AG08395 (cell line): ENCODE results near the gene TCP11.

Experiments used
- DNase-seq: peaks from one replicate; pipeline ENCODE4 v3.0.0; 2012; ENCODE audit warnings: mixed read lengths, low spot score

TCP11 gene

GRCh38 chr6:35141007-35141655 lies at the start of gene TCP11:
TSS of gene TCP11 (minus strand) at chr6:35141339. CDS start at chr6:35140870, 469 bp downstream.
- no peak for DNase-seq

- DNase-seq: no peak
Observed at GRCh38 chr6:35190306-35190705, 49.2 kb upstream of the TCP11 start.

- no peak for DNase-seq
Observed at GRCh38 chr6:35188886-35189285, 47.7 kb upstream of the TCP11 start.

- no peak for DNase-seq
Observed at GRCh38 chr6:35186571-35186970, 45.4 kb upstream of the TCP11 start.

GRCh38 chr6:35185971-35186370 lies 44.8 kb upstream of the TCP11 start:
- no peak for DNase-seq

- DNase-seq: peak; percentile 48
Observed at GRCh38 chr6:35185302-35185681, 44.2 kb upstream of the TCP11 start.

- no peak for DNase-seq
Observed at GRCh38 chr6:35184580-35185301, 43.6 kb upstream of the TCP11 start.

- no peak for DNase-seq
Observed at GRCh38 chr6:35183935-35184334, 42.8 kb upstream of the TCP11 start.

GRCh38 chr6:35183281-35183680 lies 42.1 kb upstream of the TCP11 start:
- no peak for DNase-seq

GRCh38 chr6:35181933-35182612 lies 40.9 kb upstream of the TCP11 start:
- DNase-seq: peak; percentile 77

- peak; percentile 62 for DNase-seq
Observed at GRCh38 chr6:35181308-35181932, 40.3 kb upstream of the TCP11 start.

GRCh38 chr6:35179901-35180535 lies 38.9 kb upstream of the TCP11 start:
- DNase-seq: no peak

GRCh38 chr6:35178932-35179832 lies 38.0 kb upstream of the TCP11 start:
- no peak for DNase-seq

- DNase-seq: no peak
Observed at GRCh38 chr6:35178012-35178411, 36.9 kb upstream of the TCP11 start.

- DNase-seq: no peak
Observed at GRCh38 chr6:35177596-35177995, 36.5 kb upstream of the TCP11 start.

- no peak for DNase-seq
Observed at GRCh38 chr6:35177157-35177556, 36.0 kb upstream of the TCP11 start.

GRCh38 chr6:35176301-35177024 lies 35.3 kb upstream of the TCP11 start:
- no peak for DNase-seq

- no peak for DNase-seq
Observed at GRCh38 chr6:35174501-35174900, 33.4 kb upstream of the TCP11 start.

GRCh38 chr6:35174088-35174434 lies 32.9 kb upstream of the TCP11 start:
- DNase-seq: no peak

GRCh38 chr6:35173427-35174087 lies 32.4 kb upstream of the TCP11 start:
- no peak for DNase-seq
